IMR-90 (cell line): ENCODE data around the gene SLC48A1. TPM values are rescaled to one million over a fixed set of nuclear protein-coding genes. Genes with fewer than 3 reads are reported as not detected.

ENCODE experiments used
- polyA plus RNA-seq, 3 experiments: library from polyadenylated mRNA; depleted of rRNA; stranded (reverse); fragments of >200 nt; gene quantifications; 2 replicates each; pipeline ENCODE4 v1.2.3, GENCODE V29; 2012; ENCODE audit warnings: low replicate concordance in 1 of 3
- total RNA-seq: library from RNA; depleted of rRNA; stranded (reverse); fragments of >200 nt; gene quantifications from 2 replicates; pipeline ENCODE4 v1.2.3, GENCODE V29; 2012; rRNA removed

SLC48A1 gene
- total and polyA plus RNA-seq, 2 of the 4 experiments (the other 2 are of a cell fraction) = 4.8 to 5.9 TPM

Other genes starting within 250 kb of the SLC48A1 start
- gene RPAP3, start 67.2 kb upstream of the SLC48A1 start, total RNA-seq = 10.6 and 20.0 TPM in 2 replicates
- 10.3 and 13.4 TPM in 2 replicates for gene RPAP3, start 67.2 kb upstream of the SLC48A1 start, polyA plus RNA-seq (2012; rRNA removed)
- gene ENDOU, start 47.7 kb upstream of the SLC48A1 start, total RNA-seq = under 0.01 TPM in 2 replicates
- gene ENDOU, start 47.7 kb upstream of the SLC48A1 start, polyA plus RNA-seq (2012; rRNA removed) = 0.07 and 0.09 TPM in 2 replicates
- gene RAPGEF3, start 14.4 kb upstream of the SLC48A1 start, total RNA-seq = 0.83 and 1.3 TPM in 2 replicates
- gene RAPGEF3, start 14.4 kb upstream of the SLC48A1 start, polyA plus RNA-seq (2012; rRNA removed) = 2.0 and 2.9 TPM in 2 replicates
- gene HDAC7, start 46.7 kb downstream of the SLC48A1 start, total RNA-seq = 10.4 and 10.6 TPM in 2 replicates
- 64.7 and 65.1 TPM in 2 replicates for gene HDAC7, start 46.7 kb downstream of the SLC48A1 start, polyA plus RNA-seq (2012; rRNA removed)
- 3.9 and 5.4 TPM in 2 replicates for gene VDR, start 131.8 kb downstream of the SLC48A1 start, total RNA-seq
- gene VDR, start 131.8 kb downstream of the SLC48A1 start, polyA plus RNA-seq (2012; rRNA removed) = 8.5 and 10.8 TPM in 2 replicates
- gene TMEM106C, start 190.4 kb downstream of the SLC48A1 start, total RNA-seq = 63.9 and 72.1 TPM in 2 replicates
- gene TMEM106C, start 190.4 kb downstream of the SLC48A1 start, polyA plus RNA-seq (2012; rRNA removed) = 66.4 and 74.6 TPM in 2 replicates
- not detected in 2 replicates for gene COL2A1, start 231.2 kb downstream of the SLC48A1 start, total RNA-seq
- 0.05 TPM in 1 of 2 replicates, not detected in the other for gene COL2A1, start 231.2 kb downstream of the SLC48A1 start, polyA plus RNA-seq (2012; rRNA removed)